Endothelial cell (in vitro differentiated cells): Measurements from ENCODE around the gene CT47C1. TPM values are rescaled to one million over a fixed set of nuclear protein-coding genes. Genes with fewer than 3 reads are reported as not detected.
"Not testable (repeated sequence)": the region's sequence is repeated elsewhere in the genome, so short reads cannot be mapped to it uniquely, and the experiment has no call there.

Experiments used
- DNase-seq: peaks from one replicate; pipeline ENCODE4 v3.0.0; 2021; ENCODE audit warnings: low spot score
- H3K27ac Mint-ChIP-seq: one replicate; pipeline ENCODE4 v1.8.0; 2021; ENCODE audit warnings: mixed read lengths, inconsistent platforms; ENCODE audit not compliant: unreplicated experiment
- H3K27me3 Mint-ChIP-seq: one replicate; pipeline ENCODE4 v1.8.0; 2021; ENCODE audit warnings: mild to moderate bottlenecking, moderate library complexity, mixed read lengths, inconsistent platforms; ENCODE audit not compliant: unreplicated experiment
- H3K36me3 Mint-ChIP-seq: one replicate; pipeline ENCODE4 v1.8.0; 2021; ENCODE audit warnings: mild to moderate bottlenecking, low read depth, mixed read lengths, inconsistent platforms; ENCODE audit not compliant: unreplicated experiment
- H3K4me1 Mint-ChIP-seq: one replicate; pipeline ENCODE4 v1.8.0; 2021; ENCODE audit warnings: mild to moderate bottlenecking, mixed read lengths, inconsistent platforms; ENCODE audit not compliant: unreplicated experiment
- H3K4me3 Mint-ChIP-seq: one replicate; pipeline ENCODE4 v1.8.0; 2021; ENCODE audit warnings: mild to moderate bottlenecking, mixed read lengths, inconsistent platforms; ENCODE audit not compliant: unreplicated experiment
- H3K9me3 Mint-ChIP-seq: one replicate; pipeline ENCODE4 v1.8.0; 2021; ENCODE audit warnings: mixed read lengths, inconsistent platforms; ENCODE audit not compliant: unreplicated experiment
- long read RNA-seq: library from polyadenylated mRNA; unstranded; transcript quantifications from one replicate; pipeline ENCODE4 v2.0.0, GENCODE V29; 2020; ENCODE audit not compliant: unreplicated experiment
- total RNA-seq: library from RNA; stranded (reverse); fragmentation: NEBNext Ultra II Directional; extraction: Animal tissue kit (Norgen Biotek cat#: 25700); gene quantifications from one replicate; pipeline ENCODE4 v1.2.1, GENCODE V29; 2021; ENCODE audit not compliant: unreplicated experiment
- TF ChIP-seq, protein P1 (sequence below): fragments of 200-600 bp; sonication (generic); IDR thresholded peaks from one replicate; pipeline ENCODE4 v1.5.0; 2021; ENCODE audit warnings: antibody characterized with exemption; ENCODE audit not compliant: unreplicated experiment

CT47C1 gene
- not detected for total RNA-seq
- long read RNA-seq, result 0 reads

DNA sequence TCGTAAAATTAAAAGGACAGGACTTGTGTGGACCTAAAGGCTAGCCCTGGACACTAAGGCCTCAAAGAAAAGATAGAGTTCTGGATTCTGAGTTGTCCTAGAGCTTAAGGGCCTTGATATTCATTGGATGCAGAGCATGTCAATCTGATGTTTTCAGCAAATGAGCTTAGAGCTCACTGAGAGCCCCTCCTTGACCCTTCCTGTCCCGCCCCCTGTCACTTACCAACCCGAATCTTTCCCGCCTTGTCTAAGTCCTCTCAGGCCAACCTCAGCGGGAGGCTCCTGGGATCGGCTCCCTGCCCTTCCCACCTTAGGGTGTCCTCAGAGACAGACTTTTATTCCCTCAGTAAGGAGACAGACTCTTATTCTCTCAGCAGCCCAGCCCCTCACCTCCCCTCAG is at the start of gene CT47C1:
Gene CT47C1, plus strand, starts transcription at position 250 of the 400 bp plus-strand sequence. CDS start 233 bp downstream, outside the sequence.
- Mint-ChIP-seq H3K4me3 (no peak within 1 kb of the TSS), H3K27ac (no peak within 1 kb of the TSS), H3K9me3 (no peaks in the 10 kb centered on the region), H3K36me3 (no peaks in the 10 kb centered on the region), H3K27me3 (no peaks in the 10 kb centered on the region), H3K4me1 (no peaks in the 10 kb centered on the region)
- no peak for DNase-seq
- TF ChIP-seq, protein P1, sequence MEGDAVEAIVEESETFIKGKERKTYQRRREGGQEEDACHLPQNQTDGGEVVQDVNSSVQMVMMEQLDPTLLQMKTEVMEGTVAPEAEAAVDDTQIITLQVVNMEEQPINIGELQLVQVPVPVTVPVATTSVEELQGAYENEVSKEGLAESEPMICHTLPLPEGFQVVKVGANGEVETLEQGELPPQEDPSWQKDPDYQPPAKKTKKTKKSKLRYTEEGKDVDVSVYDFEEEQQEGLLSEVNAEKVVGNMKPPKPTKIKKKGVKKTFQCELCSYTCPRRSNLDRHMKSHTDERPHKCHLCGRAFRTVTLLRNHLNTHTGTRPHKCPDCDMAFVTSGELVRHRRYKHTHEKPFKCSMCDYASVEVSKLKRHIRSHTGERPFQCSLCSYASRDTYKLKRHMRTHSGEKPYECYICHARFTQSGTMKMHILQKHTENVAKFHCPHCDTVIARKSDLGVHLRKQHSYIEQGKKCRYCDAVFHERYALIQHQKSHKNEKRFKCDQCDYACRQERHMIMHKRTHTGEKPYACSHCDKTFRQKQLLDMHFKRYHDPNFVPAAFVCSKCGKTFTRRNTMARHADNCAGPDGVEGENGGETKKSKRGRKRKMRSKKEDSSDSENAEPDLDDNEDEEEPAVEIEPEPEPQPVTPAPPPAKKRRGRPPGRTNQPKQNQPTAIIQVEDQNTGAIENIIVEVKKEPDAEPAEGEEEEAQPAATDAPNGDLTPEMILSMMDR, result no peak

DNA sequence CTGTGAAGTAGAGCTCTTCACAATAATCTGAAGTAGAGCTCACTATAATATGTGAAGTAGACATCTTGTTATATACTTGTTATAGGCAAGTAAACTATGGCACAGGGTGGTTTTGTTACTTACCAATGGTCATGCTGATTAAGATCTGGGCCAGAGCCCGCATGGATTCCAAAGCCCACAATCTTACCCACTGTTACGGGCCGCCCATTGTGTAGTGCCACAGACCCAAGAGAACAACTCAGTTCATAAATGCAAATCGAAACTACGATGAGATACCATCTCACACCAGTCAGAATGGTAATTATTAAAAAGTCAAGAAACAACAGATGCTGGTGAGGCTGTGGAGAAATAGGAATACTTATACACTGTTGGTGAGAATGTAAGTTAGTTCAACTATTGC is 46.9 kb upstream of the CT47C1 start:
- H3K4me3 Mint-ChIP-seq, result no peak overlapping the region
- H3K36me3 Mint-ChIP-seq, result no peaks in the 10 kb centered on the region
- H3K27me3 Mint-ChIP-seq, result peaks cover 3% of the 10 kb centered on the region
- DNase-seq, result no peak
- H3K9me3 Mint-ChIP-seq, result no peaks in the 10 kb centered on the region
- TF ChIP-seq, protein P1, result no peak
- no peaks in the 10 kb centered on the region for H3K4me1 Mint-ChIP-seq
- no peak overlapping the region for H3K27ac Mint-ChIP-seq

DNA sequence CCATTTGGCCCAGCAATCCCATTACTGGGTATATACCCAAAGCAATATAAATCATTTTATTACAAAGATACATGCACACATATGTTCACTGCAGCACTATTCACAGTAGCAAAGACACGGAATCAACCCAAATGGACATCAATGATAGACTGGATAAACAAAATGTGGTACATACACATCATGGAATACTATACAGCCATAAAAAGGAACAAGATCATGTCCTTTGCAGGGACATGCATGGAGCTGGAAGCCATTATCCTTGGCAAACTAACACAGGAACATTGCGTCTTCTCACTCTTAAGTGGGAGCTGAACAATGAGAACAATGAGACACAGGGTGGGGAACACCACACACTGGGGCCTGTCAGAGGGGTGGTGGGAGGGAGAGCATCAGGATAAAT is 46.4 kb upstream of the CT47C1 start:
- H3K36me3 Mint-ChIP-seq, H3K4me3 Mint-ChIP-seq, H3K9me3 Mint-ChIP-seq, DNase-seq, H3K27ac Mint-ChIP-seq, H3K4me1 Mint-ChIP-seq, H3K27me3 Mint-ChIP-seq: not testable (repeated sequence)

DNA sequence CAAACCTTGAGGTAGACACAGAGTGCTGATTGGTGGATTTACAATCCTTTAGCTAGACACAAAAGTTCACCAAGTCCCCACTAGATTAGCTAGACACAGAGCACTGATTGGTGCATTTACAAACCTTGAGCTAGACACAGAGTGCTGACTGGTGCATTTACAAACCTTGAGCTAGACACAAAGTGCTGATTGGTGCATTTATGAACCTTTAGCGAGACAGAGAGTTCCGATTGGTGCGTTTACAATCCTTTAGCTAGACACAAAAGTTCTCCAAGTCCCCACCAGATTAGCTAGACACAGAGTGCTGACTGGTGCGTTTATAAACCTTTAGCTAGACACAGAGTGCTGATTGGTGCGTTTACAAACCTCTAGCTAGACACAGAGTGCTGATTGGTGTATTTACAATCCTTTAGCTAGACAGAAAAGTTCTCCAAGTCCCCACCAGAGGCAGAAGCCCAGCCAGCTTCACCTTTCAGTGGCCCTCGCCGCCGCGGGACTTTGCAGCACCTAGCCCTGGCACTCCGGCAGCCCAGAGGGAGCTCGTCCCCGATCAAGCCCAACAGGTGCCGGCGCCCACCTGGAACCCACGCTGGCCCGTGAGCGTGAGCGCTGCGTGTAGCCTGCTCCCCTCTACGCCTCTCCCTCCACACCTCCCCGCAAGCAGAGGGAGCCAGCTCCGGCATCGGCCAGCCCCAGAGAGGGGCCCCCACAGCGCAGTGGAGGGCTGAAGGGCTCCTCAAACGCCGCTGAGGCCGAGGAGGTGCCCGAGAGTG is 44.6 kb upstream of the CT47C1 start:
- not testable (repeated sequence) for H3K36me3 Mint-ChIP-seq, H3K27me3 Mint-ChIP-seq, H3K27ac Mint-ChIP-seq, H3K4me3 Mint-ChIP-seq, H3K9me3 Mint-ChIP-seq, DNase-seq, H3K4me1 Mint-ChIP-seq

DNA sequence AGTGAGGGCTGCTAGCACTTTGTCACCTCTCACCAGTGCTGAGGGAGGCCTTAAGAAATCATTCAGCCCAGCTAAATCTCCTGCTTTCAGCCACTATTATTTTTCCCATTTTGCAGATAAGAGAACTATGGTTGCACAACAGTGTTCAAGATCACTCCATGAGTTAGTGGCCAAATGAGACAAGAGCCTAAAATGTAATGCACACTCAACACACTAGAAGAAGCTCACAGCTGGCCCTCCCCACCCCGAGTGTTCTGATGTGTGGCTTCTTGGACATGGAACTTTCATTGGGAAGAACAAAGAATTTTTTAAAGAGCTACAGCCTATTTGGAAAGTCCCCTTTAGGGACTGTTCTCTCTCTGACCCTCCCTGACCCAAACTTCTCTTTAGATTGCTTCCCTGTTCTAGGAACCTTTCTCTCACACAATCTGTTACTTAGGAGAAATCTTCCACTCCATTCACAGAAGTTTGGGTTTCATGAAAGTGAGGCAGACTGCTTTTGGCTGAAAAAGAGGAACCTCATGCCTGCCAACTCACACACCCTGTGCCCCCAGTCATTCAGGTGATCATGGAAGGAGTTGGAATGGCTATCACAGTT is 44.0 kb upstream of the CT47C1 start:
- TF ChIP-seq, protein P1, result no peak
- Mint-ChIP-seq H3K9me3 (peaks cover under 1% of the 10 kb centered on the region), H3K4me3 (no peak overlapping the region), H3K27ac (no peak overlapping the region), H3K27me3 (peaks cover 3% of the 10 kb centered on the region), H3K4me1 (no peaks in the 10 kb centered on the region), H3K36me3 (peaks cover 5% of the 10 kb centered on the region)
- DNase-seq, result no peak

DNA sequence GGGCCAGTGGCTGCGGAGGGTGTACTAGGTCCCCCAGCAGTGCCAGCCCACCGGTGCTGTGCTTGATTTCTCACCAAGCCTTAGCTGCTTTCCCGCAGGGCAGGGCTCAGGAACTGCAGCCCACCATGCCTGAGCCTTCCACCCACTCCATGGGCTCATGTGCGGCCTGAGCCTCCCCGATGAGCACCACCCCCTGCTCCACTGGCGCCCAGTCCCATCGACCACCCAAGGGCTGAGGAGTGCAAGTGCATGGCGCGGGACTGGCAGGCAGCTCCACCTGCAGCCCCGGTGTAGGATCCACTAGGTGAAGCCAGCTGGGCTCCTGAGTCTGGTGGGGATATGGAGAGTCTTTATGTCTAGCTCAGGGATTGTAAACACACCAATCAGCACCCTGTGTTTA is 43.1 kb upstream of the CT47C1 start:
- not testable (repeated sequence) for H3K4me3 Mint-ChIP-seq, H3K36me3 Mint-ChIP-seq, H3K27me3 Mint-ChIP-seq, H3K4me1 Mint-ChIP-seq, H3K9me3 Mint-ChIP-seq, H3K27ac Mint-ChIP-seq, DNase-seq
